Esophagus muscularis mucosa (tissue), 4 donors: ENCODE data around the gene MAD1L1.

ENCODE experiments used
- EP300 ChIP-seq: sonication (generic); formaldehyde crosslinking; IDR thresholded peaks from one replicate; pipeline ENCODE4 v1.6.1; 2017; ENCODE audit warnings: antibody characterized with exemption
- POLR2A ChIP-seq: fragments of 450-650 bp; IDR thresholded peaks from one replicate; pipeline ENCODE4 v1.6.1; 2017; ENCODE audit warnings: antibody characterized with exemption, moderate library complexity, mild to moderate bottlenecking, low read depth
- POLR2AphosphoS5 ChIP-seq, 2 donors: sonication (generic); formaldehyde crosslinking; IDR thresholded peaks; one replicate each; pipeline ENCODE4 v1.6.1; 2017; ENCODE audit warnings: antibody characterized with exemption in 2 of 2
- TF ChIP-seq, protein P1 (sequence below), 3 experiments: fragments of 200-600 bp in 2 of 3; fragments of 450-650 bp in 1 of 3; sonication (generic) in 2 of 3; IDR thresholded peaks; one replicate each; pipeline ENCODE4 v1.5.1; 2017 to 2019; ENCODE audit warnings: antibody characterized with exemption in 3 of 3, mild to moderate bottlenecking in 2 of 3, moderate library complexity in 1 of 3

DNA sequence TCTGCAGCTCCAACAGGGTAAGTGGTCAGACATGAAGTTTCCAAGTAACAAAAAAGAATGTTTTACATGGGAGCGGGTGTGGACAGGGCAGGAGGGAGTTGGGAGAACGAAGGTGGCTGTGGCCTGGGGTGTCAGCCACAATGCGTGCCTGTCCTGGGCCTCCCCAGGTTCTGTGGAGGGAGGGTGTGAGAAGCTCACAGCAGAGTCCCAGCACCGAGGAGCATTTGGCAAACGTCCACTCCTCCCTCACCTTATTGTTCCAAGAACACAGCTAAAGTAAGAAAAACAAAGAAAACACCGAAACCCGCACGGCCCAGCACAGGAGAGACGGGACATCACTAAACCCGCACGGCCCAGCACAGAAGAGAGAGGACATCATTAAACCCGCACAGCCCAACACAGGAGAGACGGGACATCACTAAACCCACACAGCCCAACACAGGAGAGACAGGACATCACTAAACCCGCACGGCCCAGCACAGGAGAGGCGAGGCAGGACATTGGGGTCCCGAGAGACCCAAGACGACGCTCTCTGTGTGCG lies 226.4 kb downstream of the MAD1L1 start:
- TF ChIP-seq, protein P1, sequence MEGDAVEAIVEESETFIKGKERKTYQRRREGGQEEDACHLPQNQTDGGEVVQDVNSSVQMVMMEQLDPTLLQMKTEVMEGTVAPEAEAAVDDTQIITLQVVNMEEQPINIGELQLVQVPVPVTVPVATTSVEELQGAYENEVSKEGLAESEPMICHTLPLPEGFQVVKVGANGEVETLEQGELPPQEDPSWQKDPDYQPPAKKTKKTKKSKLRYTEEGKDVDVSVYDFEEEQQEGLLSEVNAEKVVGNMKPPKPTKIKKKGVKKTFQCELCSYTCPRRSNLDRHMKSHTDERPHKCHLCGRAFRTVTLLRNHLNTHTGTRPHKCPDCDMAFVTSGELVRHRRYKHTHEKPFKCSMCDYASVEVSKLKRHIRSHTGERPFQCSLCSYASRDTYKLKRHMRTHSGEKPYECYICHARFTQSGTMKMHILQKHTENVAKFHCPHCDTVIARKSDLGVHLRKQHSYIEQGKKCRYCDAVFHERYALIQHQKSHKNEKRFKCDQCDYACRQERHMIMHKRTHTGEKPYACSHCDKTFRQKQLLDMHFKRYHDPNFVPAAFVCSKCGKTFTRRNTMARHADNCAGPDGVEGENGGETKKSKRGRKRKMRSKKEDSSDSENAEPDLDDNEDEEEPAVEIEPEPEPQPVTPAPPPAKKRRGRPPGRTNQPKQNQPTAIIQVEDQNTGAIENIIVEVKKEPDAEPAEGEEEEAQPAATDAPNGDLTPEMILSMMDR (IDR thresholded peaks at IDR 0.05), result no peak
- TF ChIP-seq POLR2A (no peak), POLR2AphosphoS5 (IDR thresholded peaks at IDR 0.05) (no peak), EP300 (no peak)
